ENCODE measurements around the gene NTHL1.

The NTHL1 gene

GRCh38 chr16:2031081-2031577 is 16.5 kb downstream of the NTHL1 start:
- Histone ChIP-seq H3K4me3 (no peak overlapping the region), H3K27ac (peak overlapping the region in 1 of 2 donors; percentile 68)
- TF ChIP-seq CTCF (IDR thresholded peaks at IDR 0.05): no peak
- DNase-seq (ENCODE audit: low spot score): no peak

- peak overlapping the region; percentile 91 for H3K4me3 ChIP-seq
- no peak for DNase-seq (ENCODE audit: low spot score)
- TF ChIP-seq CTCF (IDR thresholded peaks at IDR 0.05): no peak
- H3K27ac ChIP-seq: peak overlapping the region in 1 of 2 donors; percentile 45
Measured at GRCh38 chr16:2030036-2030435, 17.6 kb downstream of the NTHL1 start.

- TF ChIP-seq CTCF (IDR thresholded peaks at IDR 0.05): no peak
- Histone ChIP-seq H3K4me3 (peak overlapping the region; percentile 91), H3K27ac (peak overlapping the region in 1 of 2 donors; percentile 45)
- DNase-seq (ENCODE audit: low spot score): no peak
Measured at GRCh38 chr16:2029350-2029749, 18.3 kb downstream of the NTHL1 start.

- no peak for DNase-seq (ENCODE audit: low spot score)
- no peak for TF ChIP-seq CTCF (IDR thresholded peaks at IDR 0.05)
- Histone ChIP-seq H3K27ac (peak overlapping the region in 1 of 2 donors; percentile 89), H3K4me3 (peak overlapping the region; percentile 91)
Measured at GRCh38 chr16:2028620-2029220, 18.9 kb downstream of the NTHL1 start.

GRCh38 chr16:2028146-2028545 is 19.5 kb downstream of the NTHL1 start:
- no peak for DNase-seq (ENCODE audit: low spot score)
- no peak for TF ChIP-seq CTCF (IDR thresholded peaks at IDR 0.05)
- Histone ChIP-seq H3K4me3 (peak overlapping the region; percentile 91), H3K27ac (peak overlapping the region in 1 of 2 donors; percentile 89)

GRCh38 chr16:2027024-2028010 is 20.3 kb downstream of the NTHL1 start:
- Histone ChIP-seq H3K4me3 (peak overlapping the region; percentile 91), H3K27ac (peak overlapping the region in 1 of 2 donors; percentile 89)
- no peak for DNase-seq (ENCODE audit: low spot score)
- no peak for TF ChIP-seq CTCF (IDR thresholded peaks at IDR 0.05)
